Fibroblast of lung (primary cell): ENCODE data around the gene LPA. TPM values are rescaled to one million over a fixed set of nuclear protein-coding genes. Genes with fewer than 3 reads are reported as not detected.
"Not testable (repeated sequence)": the region's sequence is repeated elsewhere in the genome, so short reads cannot be mapped to it uniquely, and the experiment has no call there.

Experiments
- DNase-seq, 2 donors: peaks; one replicate each; pipeline versions ENCODE4 v3.0.0 to v3.0.0-alpha.2; 2010; ENCODE audit warnings: low read depth in 2 of 2
- H2AFZ ChIP-seq: 2 replicates; pipeline ENCODE4 v1.5.1; 2012; ENCODE audit warnings: low read length, control low read depth, inconsistent platforms
- H3K27ac ChIP-seq: 2 replicates; pipeline ENCODE4 v1.5.1; 2011; ENCODE audit warnings: low read length, control low read depth; ENCODE audit not compliant: insufficient read depth
- H3K27me3 ChIP-seq: 2 replicates; pipeline ENCODE4 v1.5.1; 2011; ENCODE audit warnings: mild to moderate bottlenecking, low read length; ENCODE audit not compliant: control insufficient read depth, insufficient read depth
- H3K36me3 ChIP-seq: 2 replicates; pipeline ENCODE4 v1.5.1; 2011; ENCODE audit warnings: low read length; ENCODE audit not compliant: control insufficient read depth, insufficient read depth
- H3K4me1 ChIP-seq: 2 replicates; pipeline ENCODE4 v1.5.1; 2011; ENCODE audit warnings: low read length; ENCODE audit not compliant: control insufficient read depth, insufficient read depth; ENCODE audit errors: extremely low read depth
- H3K4me2 ChIP-seq: 2 replicates; pipeline ENCODE4 v1.5.1; 2011; ENCODE audit warnings: low read length, control low read depth; ENCODE audit not compliant: insufficient read depth; ENCODE audit errors: extremely low read depth
- H3K4me3 ChIP-seq, 4 experiments: fragments of 200-600 bp in 1 of 4; sonication (generic) in 1 of 4; replicated peaks in 1 of 4; 2 replicates each; pipeline ENCODE4 v1.5.1; 2011 to 2016; ENCODE audit warnings: low read length in 4 of 4, low read depth in 3 of 4, mild to moderate bottlenecking in 3 of 4, control low read depth in 2 of 4, inconsistent platforms in 1 of 4, mixed read lengths in 1 of 4; ENCODE audit not compliant: insufficient read depth in 1 of 4; ENCODE audit errors: control extremely low read depth in 1 of 4
- H3K79me2 ChIP-seq: 2 replicates; pipeline ENCODE4 v1.5.1; 2012; ENCODE audit warnings: mild to moderate bottlenecking, low read length, inconsistent platforms; ENCODE audit not compliant: control insufficient read depth, insufficient read depth
- H3K9ac ChIP-seq: 2 replicates; pipeline ENCODE4 v1.5.1; 2011; ENCODE audit warnings: mild to moderate bottlenecking, low read length, control low read depth; ENCODE audit not compliant: insufficient read depth
- H3K9me3 ChIP-seq: 2 replicates; pipeline ENCODE4 v1.5.1; 2012; ENCODE audit warnings: low read depth, low read length; ENCODE audit not compliant: control insufficient read depth, insufficient read depth
- H4K20me1 ChIP-seq: 2 replicates; pipeline ENCODE4 v1.5.1; 2011; ENCODE audit warnings: low read length; ENCODE audit not compliant: control insufficient read depth, insufficient read depth; ENCODE audit errors: extremely low read depth
- CTCF ChIP-seq, 2 donors: IDR thresholded peaks in 1 of 2; conservative IDR thresholded peaks in 1 of 2; 1 replicate in 1 of 2; 2 replicates in 1 of 2; pipeline ENCODE4 v1.5.1; 2011 to 2012; ENCODE audit warnings: low read length in 2 of 2, control low read depth in 1 of 2, inconsistent platforms in 1 of 2, low read depth in 1 of 2, mild to moderate bottlenecking in 1 of 2
- EZH2 ChIP-seq: IDR thresholded peaks from 2 replicates; pipeline ENCODE4 v1.5.1; 2012; ENCODE audit warnings: low read length, control low read depth, mild to moderate bottlenecking; ENCODE audit errors: missing control alignments
- polyA plus RNA-seq, 2 donors: library from polyadenylated mRNA; depleted of rRNA in 1 of 2; stranded (reverse) in 1 of 2; unstranded in 1 of 2; fragments of >200 nt; gene quantifications; 2 replicates each; pipeline ENCODE4 v1.2.1, GENCODE V29; 2011 to 2012; ENCODE audit warnings: missing spikeins in 1 of 2
- total RNA-seq: library from RNA; depleted of rRNA; stranded (reverse); fragments of >200 nt; gene quantifications from 2 replicates; pipeline ENCODE4 v1.2.1, GENCODE V29; 2014

Gene LPA
- total and polyA plus RNA-seq, 2 donors (not counting 1 experiment from before 2014, with no cell fraction given) = not detected

- Histone ChIP-seq H4K20me1 (no peaks in the 10 kb centered on the region), H3K4me1 (no peaks in the 10 kb centered on the region), H2AFZ (no peak overlapping the region), H3K4me2 (no peak overlapping the region), H3K36me3 (no peaks in the 10 kb centered on the region), H3K27me3 (no peaks in the 10 kb centered on the region), H3K9me3 (no peaks in the 10 kb centered on the region), H3K27ac (no peak overlapping the region), H3K79me2 (no peaks in the 10 kb centered on the region), H3K4me3 (no peak overlapping the region), H3K9ac (no peak overlapping the region)
- TF ChIP-seq EZH2 (no peak), CTCF (conservative IDR thresholded peaks at IDR 0.05 in 1 of 2, IDR thresholded peaks at IDR 0.05 in 1 of 2; ENCODE audit: low read depth in 1 of 2, low read length in 2 of 2) (no peak)
- no peak for DNase-seq
These were observed 77.7 kb downstream of the LPA start for GRCh38 chr6:160586374-160586773.

- H3K4me3 ChIP-seq = no peak overlapping the region
- H2AFZ ChIP-seq = no peak overlapping the region
- no peaks in the 10 kb centered on the region for H3K79me2 ChIP-seq
- no peaks in the 10 kb centered on the region for H3K36me3 ChIP-seq
- no peak overlapping the region for H3K4me2 ChIP-seq
- no peak overlapping the region for H3K27ac ChIP-seq
- H3K9me3 ChIP-seq = no peaks in the 10 kb centered on the region
- no peak overlapping the region for H3K9ac ChIP-seq
- no peak for TF ChIP-seq EZH2
- no peak for TF ChIP-seq CTCF (conservative IDR thresholded peaks at IDR 0.05 in 1 of 2, IDR thresholded peaks at IDR 0.05 in 1 of 2; ENCODE audit: low read depth in 1 of 2, low read length in 2 of 2)
- H3K4me1 ChIP-seq = no peaks in the 10 kb centered on the region
- no peak for DNase-seq
- no peaks in the 10 kb centered on the region for H4K20me1 ChIP-seq
- H3K27me3 ChIP-seq = no peaks in the 10 kb centered on the region
These were observed 80.3 kb downstream of the LPA start for GRCh38 chr6:160583794-160584193.

- H3K4me3 ChIP-seq = no peak overlapping the region
- DNase-seq = no peak
- H3K27me3 ChIP-seq = no peaks in the 10 kb centered on the region
- H3K79me2 ChIP-seq = no peaks in the 10 kb centered on the region
- no peaks in the 10 kb centered on the region for H3K36me3 ChIP-seq
- no peaks in the 10 kb centered on the region for H4K20me1 ChIP-seq
- H3K4me1 ChIP-seq = no peaks in the 10 kb centered on the region
- no peak overlapping the region for H3K27ac ChIP-seq
- TF ChIP-seq CTCF (conservative IDR thresholded peaks at IDR 0.05 in 1 of 2, IDR thresholded peaks at IDR 0.05 in 1 of 2; ENCODE audit: low read depth in 1 of 2, low read length in 2 of 2) = no peak
- TF ChIP-seq EZH2 = no peak
- H3K9me3 ChIP-seq = no peaks in the 10 kb centered on the region
- no peak overlapping the region for H3K9ac ChIP-seq
- no peak overlapping the region for H2AFZ ChIP-seq
- H3K4me2 ChIP-seq = no peak overlapping the region
These were observed 82.7 kb downstream of the LPA start for GRCh38 chr6:160581406-160581805.

GRCh38 chr6:160578515-160578914 lies 85.6 kb downstream of the LPA start:
- not testable (repeated sequence) for H3K27me3 ChIP-seq, DNase-seq, H3K9me3 ChIP-seq, H3K27ac ChIP-seq, H3K36me3 ChIP-seq, H2AFZ ChIP-seq, H3K4me2 ChIP-seq, H3K4me1 ChIP-seq, H3K9ac ChIP-seq, H4K20me1 ChIP-seq, H3K4me3 ChIP-seq, H3K79me2 ChIP-seq
